Nephron (organoid): ENCODE data around the gene VGLL3.

Experiments used
- H3K27ac Mint-ChIP-seq, 3 experiments: 2 replicates each; pipeline ENCODE4 v1.8.0; 2020; ENCODE audit warnings: mixed read lengths in 3 of 3, mild to moderate bottlenecking in 2 of 3, moderate library complexity in 1 of 3
- H3K27me3 Mint-ChIP-seq: 2 replicates; pipeline ENCODE4 v1.8.0; 2021; ENCODE audit warnings: low read depth, mild to moderate bottlenecking, moderate library complexity, mixed read lengths
- H3K36me3 Mint-ChIP-seq: 2 replicates; pipeline ENCODE4 v1.8.0; 2020; ENCODE audit warnings: low read depth, mixed read lengths
- H3K4me1 Mint-ChIP-seq: 2 replicates; pipeline ENCODE4 v1.8.0; 2020; ENCODE audit warnings: mixed read lengths
- H3K4me3 Mint-ChIP-seq, 3 experiments: 2 replicates each; pipeline ENCODE4 v1.8.0; 2020; ENCODE audit warnings: mild to moderate bottlenecking in 3 of 3, mixed read lengths in 3 of 3, moderate library complexity in 2 of 3
- H3K9me3 Mint-ChIP-seq: 2 replicates; pipeline ENCODE4 v1.8.0; 2020; ENCODE audit warnings: mixed read lengths
- TF ChIP-seq, protein P1 (sequence below), 3 experiments: fragments of 200-600 bp; sonication (generic); IDR thresholded peaks; one replicate each; pipeline ENCODE4 v1.5.0; 2021; ENCODE audit warnings: antibody characterized with exemption in 3 of 3; ENCODE audit not compliant: unreplicated experiment in 3 of 3

Gene VGLL3

DNA sequence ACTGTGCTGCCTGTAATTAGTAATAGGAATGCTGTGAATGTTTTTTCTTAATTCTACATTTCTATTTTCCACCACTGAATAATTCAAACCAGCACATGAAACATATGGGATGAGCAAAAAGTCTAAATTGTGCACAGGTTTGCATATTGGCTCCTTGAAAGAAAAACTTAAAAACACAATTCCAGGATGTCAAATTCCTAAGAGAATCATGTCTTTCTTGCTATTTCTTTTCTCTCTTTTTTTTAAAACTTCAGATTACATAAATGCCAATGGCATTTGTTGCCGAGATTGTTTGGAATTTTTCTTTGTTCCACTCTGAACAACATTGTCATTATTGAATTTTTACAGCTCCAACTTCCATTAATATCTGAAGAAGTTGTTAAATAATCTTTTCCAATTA is 60.8 kb downstream of the VGLL3 start:
- no peaks in the 10 kb centered on the region for H3K36me3 Mint-ChIP-seq
- peaks cover 18% of the 10 kb centered on the region for H3K4me1 Mint-ChIP-seq
- TF ChIP-seq, protein P1, sequence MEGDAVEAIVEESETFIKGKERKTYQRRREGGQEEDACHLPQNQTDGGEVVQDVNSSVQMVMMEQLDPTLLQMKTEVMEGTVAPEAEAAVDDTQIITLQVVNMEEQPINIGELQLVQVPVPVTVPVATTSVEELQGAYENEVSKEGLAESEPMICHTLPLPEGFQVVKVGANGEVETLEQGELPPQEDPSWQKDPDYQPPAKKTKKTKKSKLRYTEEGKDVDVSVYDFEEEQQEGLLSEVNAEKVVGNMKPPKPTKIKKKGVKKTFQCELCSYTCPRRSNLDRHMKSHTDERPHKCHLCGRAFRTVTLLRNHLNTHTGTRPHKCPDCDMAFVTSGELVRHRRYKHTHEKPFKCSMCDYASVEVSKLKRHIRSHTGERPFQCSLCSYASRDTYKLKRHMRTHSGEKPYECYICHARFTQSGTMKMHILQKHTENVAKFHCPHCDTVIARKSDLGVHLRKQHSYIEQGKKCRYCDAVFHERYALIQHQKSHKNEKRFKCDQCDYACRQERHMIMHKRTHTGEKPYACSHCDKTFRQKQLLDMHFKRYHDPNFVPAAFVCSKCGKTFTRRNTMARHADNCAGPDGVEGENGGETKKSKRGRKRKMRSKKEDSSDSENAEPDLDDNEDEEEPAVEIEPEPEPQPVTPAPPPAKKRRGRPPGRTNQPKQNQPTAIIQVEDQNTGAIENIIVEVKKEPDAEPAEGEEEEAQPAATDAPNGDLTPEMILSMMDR (IDR thresholded peaks at IDR 0.05; ENCODE audit: unreplicated experiment in 3 of 3), result no peak
- H3K27me3 Mint-ChIP-seq, result peaks cover 6% of the 10 kb centered on the region
- H3K4me3 Mint-ChIP-seq, result no peak overlapping the region
- no peaks in the 10 kb centered on the region for H3K9me3 Mint-ChIP-seq
- H3K27ac Mint-ChIP-seq, result no peak overlapping the region

DNA sequence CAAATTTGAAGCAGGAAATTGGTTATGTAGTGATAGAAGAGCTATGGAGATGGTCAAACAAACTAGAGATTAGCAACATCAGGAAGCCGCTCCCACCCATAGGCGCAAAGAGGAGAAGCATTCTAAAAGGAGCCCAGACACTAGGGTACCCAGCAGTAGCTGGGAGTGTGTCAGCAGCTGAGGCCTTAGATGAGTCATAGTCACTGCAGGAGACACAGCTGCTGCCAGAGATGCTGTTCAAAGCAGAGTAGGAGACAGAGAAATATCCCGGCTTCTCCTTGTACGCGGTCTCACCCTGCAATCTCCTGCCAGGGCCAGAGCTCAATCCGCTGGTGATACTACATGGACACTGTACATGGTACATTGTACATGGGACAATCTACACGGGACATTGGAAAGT is 61.9 kb downstream of the VGLL3 start:
- Mint-ChIP-seq H3K9me3 (no peaks in the 10 kb centered on the region), H3K27ac (no peak overlapping the region), H3K27me3 (peaks cover 6% of the 10 kb centered on the region), H3K4me1 (peaks cover 12% of the 10 kb centered on the region), H3K4me3 (no peak overlapping the region), H3K36me3 (no peaks in the 10 kb centered on the region)
- TF ChIP-seq, protein P1 (IDR thresholded peaks at IDR 0.05; ENCODE audit: unreplicated experiment in 3 of 3), result no peak

DNA sequence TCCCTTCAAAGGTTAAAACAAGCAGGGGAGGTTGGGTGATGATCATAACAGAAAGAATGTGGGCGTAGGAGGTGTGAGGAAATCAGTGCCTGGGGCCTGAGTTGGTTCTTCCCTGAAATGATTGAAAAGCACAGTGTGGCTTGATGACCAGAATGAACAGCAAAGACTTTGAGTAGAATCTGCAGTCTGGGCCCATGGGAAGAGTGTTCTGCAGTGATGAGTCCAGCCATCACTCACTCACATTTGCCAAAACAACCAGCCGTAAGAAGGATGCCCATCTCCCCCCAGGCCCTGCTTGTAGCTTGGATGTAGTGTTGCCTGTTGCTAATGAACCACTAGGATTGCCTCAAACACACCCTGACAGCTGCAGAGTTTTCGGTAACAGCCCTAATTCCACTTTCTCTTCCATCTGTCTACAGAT is 67.9 kb downstream of the VGLL3 start:
- H3K36me3 Mint-ChIP-seq, result no peaks in the 10 kb centered on the region
- H3K9me3 Mint-ChIP-seq, result no peaks in the 10 kb centered on the region
- peaks cover 12% of the 10 kb centered on the region for H3K4me1 Mint-ChIP-seq
- no peak overlapping the region for H3K4me3 Mint-ChIP-seq
- no peaks in the 10 kb centered on the region for H3K27me3 Mint-ChIP-seq
- peak overlapping the region; percentile 13 to 41 (median 21) for H3K27ac Mint-ChIP-seq
- TF ChIP-seq, protein P1 (IDR thresholded peaks at IDR 0.05; ENCODE audit: unreplicated experiment in 3 of 3), result no peak

DNA sequence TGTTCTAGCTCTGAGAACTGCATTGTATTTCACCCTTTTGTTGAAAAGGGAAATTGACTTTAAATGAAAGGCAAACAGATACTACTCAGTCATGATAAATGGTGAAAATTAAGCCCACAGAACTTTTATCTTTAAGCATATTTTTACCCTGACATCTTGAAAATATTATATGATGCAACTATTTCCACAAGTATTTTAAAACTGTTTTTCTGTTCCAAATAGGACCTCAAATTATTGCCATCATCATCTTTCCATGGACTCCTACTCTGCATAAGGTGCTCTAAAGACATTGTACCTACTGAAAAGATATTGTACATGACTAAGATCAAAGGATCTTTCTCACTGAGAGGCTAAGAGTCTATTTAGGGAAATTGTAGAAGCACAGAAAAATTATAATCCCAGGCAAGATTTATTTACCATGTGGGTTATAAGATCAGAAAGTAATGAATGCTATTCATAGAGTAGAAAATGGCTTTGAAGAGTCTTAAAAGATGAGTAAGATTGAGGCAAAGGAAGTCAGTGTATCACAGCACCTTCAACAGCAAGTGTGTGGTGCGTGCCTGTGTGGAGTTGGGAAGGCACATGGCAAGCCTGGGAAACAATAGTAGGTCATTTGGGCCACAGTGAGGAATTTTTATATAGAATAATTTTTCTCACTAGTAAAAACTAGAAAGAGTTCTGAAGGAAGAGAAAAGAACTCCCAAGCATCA is 68.8 kb downstream of the VGLL3 start:
- Mint-ChIP-seq H3K36me3 (no peaks in the 10 kb centered on the region), H3K27ac (no peak overlapping the region), H3K27me3 (no peaks in the 10 kb centered on the region), H3K4me1 (peaks cover 12% of the 10 kb centered on the region), H3K9me3 (no peaks in the 10 kb centered on the region), H3K4me3 (no peak overlapping the region)
- TF ChIP-seq, protein P1 (IDR thresholded peaks at IDR 0.05; ENCODE audit: unreplicated experiment in 3 of 3), result no peak

DNA sequence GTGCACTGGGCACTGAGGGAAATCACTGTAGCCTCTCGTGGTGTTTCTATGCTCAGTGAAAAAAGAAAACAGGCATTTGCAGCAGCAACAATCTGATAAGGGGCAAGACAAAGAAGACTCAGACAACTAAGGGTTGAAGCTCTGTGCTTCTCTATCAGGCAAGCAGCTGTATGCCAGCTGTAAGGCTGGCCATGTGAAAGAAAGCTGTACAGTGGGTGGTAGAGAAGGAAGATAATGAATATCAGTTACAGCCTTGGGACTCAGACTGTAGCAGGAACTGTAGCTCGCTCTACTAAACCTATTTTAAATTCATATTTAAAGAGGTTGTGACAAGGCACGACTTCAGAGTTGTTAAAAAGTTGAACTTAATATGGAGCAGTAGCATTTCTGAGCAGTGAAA is 76.3 kb downstream of the VGLL3 start:
- no peaks in the 10 kb centered on the region for H3K36me3 Mint-ChIP-seq
- H3K4me3 Mint-ChIP-seq, result no peak overlapping the region
- H3K27me3 Mint-ChIP-seq, result no peaks in the 10 kb centered on the region
- H3K9me3 Mint-ChIP-seq, result no peaks in the 10 kb centered on the region
- H3K27ac Mint-ChIP-seq, result peak overlapping the region; percentile 16 to 54 (median 45)
- peaks cover 11% of the 10 kb centered on the region for H3K4me1 Mint-ChIP-seq
- TF ChIP-seq, protein P1 (IDR thresholded peaks at IDR 0.05; ENCODE audit: unreplicated experiment in 3 of 3), result no peak

DNA sequence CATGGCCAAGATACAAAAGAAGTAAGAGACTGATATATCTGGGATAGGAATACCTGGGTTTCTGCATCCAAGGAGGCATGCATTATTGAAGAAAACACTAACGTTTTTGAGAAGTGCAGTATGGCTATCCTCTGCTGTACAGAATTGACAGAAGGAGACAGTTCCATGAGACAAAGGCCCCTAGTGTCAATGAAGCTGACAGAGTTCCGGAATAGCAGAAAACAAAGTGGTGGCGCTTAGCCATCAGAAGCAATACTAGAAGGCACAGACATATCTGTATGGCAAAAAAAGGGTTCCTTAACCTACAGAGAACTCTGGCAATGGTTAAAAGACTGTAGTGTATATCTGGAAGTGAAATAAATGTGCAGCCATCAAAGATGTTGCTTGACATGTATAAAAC is 77.8 kb downstream of the VGLL3 start:
- Mint-ChIP-seq H3K27ac (no peak overlapping the region), H3K9me3 (no peaks in the 10 kb centered on the region), H3K4me1 (peaks cover 11% of the 10 kb centered on the region), H3K36me3 (no peaks in the 10 kb centered on the region), H3K27me3 (no peaks in the 10 kb centered on the region), H3K4me3 (no peak overlapping the region)
- TF ChIP-seq, protein P1 (IDR thresholded peaks at IDR 0.05; ENCODE audit: unreplicated experiment in 3 of 3), result no peak
